Esophagus muscularis mucosa (tissue), 4 donors: ENCODE data around the gene ATP2B2. TPM values are rescaled to one million over a fixed set of nuclear protein-coding genes. Genes with fewer than 3 reads are reported as not detected.

Experiments
- DNase-seq: peaks from one replicate; pipeline ENCODE4 v3.0.0-alpha.2; 2017; ENCODE audit errors: extremely low spot score
- H3K27ac ChIP-seq, 4 donors: fragments of 200-600 bp; sonication (generic); replicated peaks in 1 of 4; 1 replicate in 3 of 4; 2 replicates in 1 of 4; pipeline ENCODE4 v1.5.1; 2016 to 2019; ENCODE audit warnings: mild to moderate bottlenecking in 1 of 4
- H3K27me3 ChIP-seq, 4 donors: fragments of 200-600 bp; sonication (generic); one replicate each; pipeline versions ENCODE4 v1.5.1 to v1.6.0; 2016 to 2019
- H3K36me3 ChIP-seq, 4 donors: fragments of 200-600 bp; sonication (generic); one replicate each; pipeline ENCODE4 v1.5.1; 2016 to 2019
- H3K4me1 ChIP-seq, 4 donors: fragments of 200-600 bp; sonication (generic); one replicate each; pipeline ENCODE4 v1.5.1; 2016 to 2019
- H3K4me3 ChIP-seq, 4 donors: fragments of 200-600 bp; sonication (generic); 1 replicate in 2 of 4; 2 replicates in 2 of 4; pipeline ENCODE4 v1.5.1; 2016 to 2019; ENCODE audit warnings: mild to moderate bottlenecking in 4 of 4, moderate library complexity in 1 of 4
- H3K9me3 ChIP-seq, 4 donors: fragments of 200-600 bp; sonication (generic); 1 replicate in 3 of 4; 2 replicates in 1 of 4; pipeline ENCODE4 v1.5.1; 2016 to 2019
- EP300 ChIP-seq: sonication (generic); formaldehyde crosslinking; IDR thresholded peaks from one replicate; pipeline ENCODE4 v1.6.1; 2017; ENCODE audit warnings: antibody characterized with exemption
- POLR2A ChIP-seq: fragments of 450-650 bp; IDR thresholded peaks from one replicate; pipeline ENCODE4 v1.6.1; 2017; ENCODE audit warnings: antibody characterized with exemption, moderate library complexity, mild to moderate bottlenecking, low read depth
- POLR2AphosphoS5 ChIP-seq, 2 donors: sonication (generic); formaldehyde crosslinking; IDR thresholded peaks; one replicate each; pipeline ENCODE4 v1.6.1; 2017; ENCODE audit warnings: antibody characterized with exemption in 2 of 2
- WGBS: methylation state at CpG from one replicate; pipeline ENCODE4 v1.1.5; 2018; 5-methylcytosine and 5-hydroxymethylcytosine counted together
- intact Hi-C: fragments of 100-400 bp; cut with DNase I; formaldehyde crosslinking; loops from one replicate; pipeline ENCODE4 v1.15.1; 2023
- total RNA-seq, 4 donors: library from RNA; depleted of rRNA; stranded (reverse); fragments of >200 nt; gene quantifications; one replicate each; pipeline versions ENCODE4 v1.1.0 to v1.2.1, GENCODE V29; 2016
- TF ChIP-seq, protein P1 (sequence below), 3 experiments: fragments of 200-600 bp in 2 of 3; fragments of 450-650 bp in 1 of 3; sonication (generic) in 2 of 3; IDR thresholded peaks; one replicate each; pipeline ENCODE4 v1.5.1; 2017 to 2019; ENCODE audit warnings: antibody characterized with exemption in 3 of 3, mild to moderate bottlenecking in 2 of 3, moderate library complexity in 1 of 3

Gene ATP2B2
- total RNA-seq, 4 donors from 2014 or later = under 0.01 to 0.75 (median 0.39) TPM

DNA sequence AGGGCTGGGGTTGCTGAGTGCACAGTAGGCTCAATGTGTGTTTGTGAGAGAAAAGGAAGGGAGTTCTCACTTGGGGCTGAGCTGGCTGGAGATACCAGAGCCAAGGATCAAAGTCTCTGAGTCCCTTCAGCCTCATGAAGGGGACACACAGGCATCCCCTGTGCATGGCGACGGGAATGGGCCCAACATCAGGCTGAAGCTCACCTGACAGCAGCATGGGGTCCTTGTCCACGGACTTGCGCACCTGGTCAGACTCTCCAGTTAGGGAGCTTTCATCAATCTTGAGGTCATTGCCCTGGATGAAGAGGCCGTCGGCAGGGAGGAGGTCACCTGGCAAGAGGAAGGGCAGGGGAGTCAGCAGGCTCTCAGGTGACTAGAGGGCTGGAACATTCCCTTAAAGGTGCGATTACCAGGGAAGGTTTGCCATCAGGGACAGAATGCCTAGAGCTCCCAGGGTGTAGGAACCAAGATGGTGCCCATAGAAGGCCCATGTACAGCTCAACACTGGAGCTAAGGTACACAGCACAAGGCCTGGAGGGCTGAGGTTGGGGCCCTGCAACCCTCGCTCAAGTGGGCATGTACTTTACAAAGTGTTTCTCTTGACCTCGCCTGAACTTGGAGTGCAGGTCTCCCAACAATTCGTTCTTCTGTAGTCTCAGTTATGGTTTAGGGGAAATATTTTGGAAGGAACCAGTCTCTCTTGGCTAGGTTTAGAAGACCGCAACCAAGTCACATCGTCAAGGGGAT lies 104.5 kb downstream of the ATP2B2 start:
- over 99% methylated on average over 8 of the region's 12 CpGs for WGBS
- DNase-seq = no peak
- no peaks in the 10 kb centered on the region for H3K27me3 ChIP-seq
- intact Hi-C loops = no loop called here
- H3K4me1 ChIP-seq = no peaks in the 10 kb centered on the region
- H3K4me3 ChIP-seq = no peak overlapping the region
- TF ChIP-seq POLR2A (no peak), POLR2AphosphoS5 (IDR thresholded peaks at IDR 0.05) (no peak), EP300 (no peak)
- TF ChIP-seq, protein P1, sequence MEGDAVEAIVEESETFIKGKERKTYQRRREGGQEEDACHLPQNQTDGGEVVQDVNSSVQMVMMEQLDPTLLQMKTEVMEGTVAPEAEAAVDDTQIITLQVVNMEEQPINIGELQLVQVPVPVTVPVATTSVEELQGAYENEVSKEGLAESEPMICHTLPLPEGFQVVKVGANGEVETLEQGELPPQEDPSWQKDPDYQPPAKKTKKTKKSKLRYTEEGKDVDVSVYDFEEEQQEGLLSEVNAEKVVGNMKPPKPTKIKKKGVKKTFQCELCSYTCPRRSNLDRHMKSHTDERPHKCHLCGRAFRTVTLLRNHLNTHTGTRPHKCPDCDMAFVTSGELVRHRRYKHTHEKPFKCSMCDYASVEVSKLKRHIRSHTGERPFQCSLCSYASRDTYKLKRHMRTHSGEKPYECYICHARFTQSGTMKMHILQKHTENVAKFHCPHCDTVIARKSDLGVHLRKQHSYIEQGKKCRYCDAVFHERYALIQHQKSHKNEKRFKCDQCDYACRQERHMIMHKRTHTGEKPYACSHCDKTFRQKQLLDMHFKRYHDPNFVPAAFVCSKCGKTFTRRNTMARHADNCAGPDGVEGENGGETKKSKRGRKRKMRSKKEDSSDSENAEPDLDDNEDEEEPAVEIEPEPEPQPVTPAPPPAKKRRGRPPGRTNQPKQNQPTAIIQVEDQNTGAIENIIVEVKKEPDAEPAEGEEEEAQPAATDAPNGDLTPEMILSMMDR (IDR thresholded peaks at IDR 0.05) = no peak
- H3K36me3 ChIP-seq = no peaks in the 10 kb centered on the region
- no peak overlapping the region for H3K27ac ChIP-seq
- H3K9me3 ChIP-seq = no peaks in the 10 kb centered on the region

DNA sequence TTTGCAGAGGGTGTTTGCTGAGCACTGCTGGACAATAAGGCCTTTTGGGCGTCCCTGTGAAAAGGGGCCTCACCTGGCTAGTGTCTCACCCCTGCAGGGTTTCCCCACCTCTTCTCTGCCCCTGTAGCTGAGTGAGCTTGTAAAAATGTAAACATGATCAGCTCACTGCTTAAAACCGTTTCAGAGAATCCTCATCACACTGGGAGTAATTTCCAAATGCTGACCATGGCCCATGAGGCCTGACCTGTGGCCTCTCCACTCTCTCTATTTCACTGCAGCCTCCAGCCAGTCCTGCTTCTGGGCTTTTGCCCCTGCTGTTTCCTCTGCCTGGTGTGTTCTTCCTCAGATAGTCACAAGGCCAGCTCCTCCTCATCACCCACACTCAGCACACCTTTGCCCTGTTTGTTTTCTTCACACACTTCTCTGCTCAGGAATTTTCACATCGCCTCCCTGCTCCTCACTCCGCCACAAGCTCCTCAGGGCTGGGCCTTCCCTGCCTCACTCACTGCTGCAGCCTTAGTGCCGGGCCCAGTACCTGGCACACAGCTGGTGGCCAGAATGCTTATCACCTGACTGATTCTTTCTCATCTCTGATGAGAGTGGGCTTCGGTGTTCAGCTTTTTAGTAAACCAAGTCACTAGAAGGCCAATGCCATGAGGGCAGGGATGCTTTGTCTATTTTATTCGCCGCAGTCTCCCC lies 105.2 kb downstream of the ATP2B2 start:
- Histone ChIP-seq H3K27me3 (no peaks in the 10 kb centered on the region), H3K4me3 (no peak overlapping the region), H3K4me1 (no peaks in the 10 kb centered on the region), H3K27ac (no peak overlapping the region), H3K9me3 (no peaks in the 10 kb centered on the region), H3K36me3 (no peaks in the 10 kb centered on the region)
- no peak for TF ChIP-seq POLR2A
- TF ChIP-seq, protein P1 (IDR thresholded peaks at IDR 0.05) = no peak
- TF ChIP-seq EP300 = no peak
- TF ChIP-seq POLR2AphosphoS5 (IDR thresholded peaks at IDR 0.05) = no peak
- DNase-seq = no peak
- 83% methylated on average over 7 of the region's 8 CpGs for WGBS
- intact Hi-C loops = no loop called here

DNA sequence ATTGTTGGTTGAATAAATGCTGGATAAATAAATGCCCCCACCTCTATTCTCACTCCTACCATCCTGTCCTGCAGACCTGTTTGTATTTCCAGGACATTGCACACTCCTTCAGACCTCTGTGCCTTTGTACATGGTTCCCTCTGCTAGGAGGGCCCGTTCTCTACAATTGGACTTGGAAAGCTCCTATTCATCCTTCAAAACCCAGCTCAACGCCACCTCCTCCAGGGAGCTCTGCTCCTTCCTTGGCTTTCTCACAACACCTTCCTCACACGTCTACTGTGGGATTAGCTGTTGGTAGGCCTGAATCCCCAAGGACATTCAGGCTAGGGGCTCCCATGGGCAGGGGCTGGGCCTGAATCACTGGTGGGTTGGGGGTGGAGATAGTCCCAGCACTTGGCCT lies 105.8 kb downstream of the ATP2B2 start:
- intact Hi-C loops = no loop called here
- TF ChIP-seq, protein P1 (IDR thresholded peaks at IDR 0.05) = no peak
- TF ChIP-seq EP300 (no peak), POLR2AphosphoS5 (IDR thresholded peaks at IDR 0.05) (no peak), POLR2A (no peak)
- DNase-seq = no peak
- 68% methylated on average over 3 of the region's 3 CpGs for WGBS
- no peaks in the 10 kb centered on the region for H3K9me3 ChIP-seq
- H3K4me1 ChIP-seq = no peaks in the 10 kb centered on the region
- H3K4me3 ChIP-seq = no peak overlapping the region
- no peaks in the 10 kb centered on the region for H3K36me3 ChIP-seq
- H3K27ac ChIP-seq = no peak overlapping the region
- no peaks in the 10 kb centered on the region for H3K27me3 ChIP-seq

DNA sequence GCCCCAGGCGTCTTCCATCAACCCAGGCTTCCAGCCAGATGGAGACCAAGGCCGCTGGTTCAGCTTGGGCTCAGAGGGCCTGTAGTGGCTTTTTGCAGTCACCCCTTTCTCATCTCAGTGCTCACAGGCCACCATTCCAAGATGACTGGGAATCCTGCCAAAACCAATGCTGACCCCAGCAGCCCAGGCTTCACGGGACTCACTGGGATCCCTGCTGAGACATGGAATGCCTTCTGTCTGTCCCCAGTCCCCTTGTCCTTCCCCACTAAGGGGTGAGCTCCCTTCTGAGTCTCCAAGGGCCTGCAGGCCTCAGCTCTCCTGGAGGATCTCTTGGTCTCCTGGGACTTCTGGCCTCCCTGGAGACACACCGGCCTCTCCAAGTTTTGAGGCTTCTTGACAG lies 107.0 kb downstream of the ATP2B2 start:
- H3K27me3 ChIP-seq = no peaks in the 10 kb centered on the region
- intact Hi-C loops = no loop called here
- no peaks in the 10 kb centered on the region for H3K9me3 ChIP-seq
- WGBS = 78% methylated on average over 4 of the region's 4 CpGs
- TF ChIP-seq, protein P1 (IDR thresholded peaks at IDR 0.05) = no peak
- TF ChIP-seq POLR2AphosphoS5 (IDR thresholded peaks at IDR 0.05) (no peak), POLR2A (no peak), EP300 (no peak)
- no peaks in the 10 kb centered on the region for H3K36me3 ChIP-seq
- no peak for DNase-seq
- no peak overlapping the region for H3K4me3 ChIP-seq
- H3K27ac ChIP-seq = no peak overlapping the region
- H3K4me1 ChIP-seq = no peaks in the 10 kb centered on the region
